ENCODE data around the gene SP5.

DNA sequence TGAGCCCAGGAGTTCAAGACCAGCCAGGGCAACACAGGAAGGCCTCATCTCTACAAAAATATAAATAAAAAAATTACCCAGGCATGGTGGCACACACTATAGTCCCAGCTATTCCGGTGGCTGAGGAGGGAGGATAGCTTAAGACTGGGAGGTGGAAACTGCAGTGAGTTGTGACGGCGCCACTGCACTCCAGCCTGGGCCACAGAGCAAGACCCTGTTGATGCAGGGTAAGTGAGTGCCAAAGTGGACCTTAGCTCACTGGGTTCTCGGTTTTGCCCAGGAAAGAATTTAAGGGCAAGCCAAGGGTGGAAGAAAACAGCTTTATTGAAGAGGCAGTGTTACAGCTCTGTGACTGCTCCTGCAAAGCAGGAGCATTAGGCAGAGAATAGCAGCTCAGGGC lies 48.1 kb downstream of the SP5 start:
- TF ChIP-seq, protein P1, sequence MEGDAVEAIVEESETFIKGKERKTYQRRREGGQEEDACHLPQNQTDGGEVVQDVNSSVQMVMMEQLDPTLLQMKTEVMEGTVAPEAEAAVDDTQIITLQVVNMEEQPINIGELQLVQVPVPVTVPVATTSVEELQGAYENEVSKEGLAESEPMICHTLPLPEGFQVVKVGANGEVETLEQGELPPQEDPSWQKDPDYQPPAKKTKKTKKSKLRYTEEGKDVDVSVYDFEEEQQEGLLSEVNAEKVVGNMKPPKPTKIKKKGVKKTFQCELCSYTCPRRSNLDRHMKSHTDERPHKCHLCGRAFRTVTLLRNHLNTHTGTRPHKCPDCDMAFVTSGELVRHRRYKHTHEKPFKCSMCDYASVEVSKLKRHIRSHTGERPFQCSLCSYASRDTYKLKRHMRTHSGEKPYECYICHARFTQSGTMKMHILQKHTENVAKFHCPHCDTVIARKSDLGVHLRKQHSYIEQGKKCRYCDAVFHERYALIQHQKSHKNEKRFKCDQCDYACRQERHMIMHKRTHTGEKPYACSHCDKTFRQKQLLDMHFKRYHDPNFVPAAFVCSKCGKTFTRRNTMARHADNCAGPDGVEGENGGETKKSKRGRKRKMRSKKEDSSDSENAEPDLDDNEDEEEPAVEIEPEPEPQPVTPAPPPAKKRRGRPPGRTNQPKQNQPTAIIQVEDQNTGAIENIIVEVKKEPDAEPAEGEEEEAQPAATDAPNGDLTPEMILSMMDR (IDR thresholded peaks at IDR 0.05; ENCODE audit: insufficient read depth, low read length, poor library complexity, severe bottlenecking), result no peak
- TF ChIP-seq EZH2phosphoT487 (conservative IDR thresholded peaks at IDR 0.05; ENCODE audit: low read length), result no peak

Data from SU-DHL-6 (cell line).